NCI-H524 (cell line): ENCODE data around the gene IL27RA.
"Not testable (repeated sequence)": the region's sequence is repeated elsewhere in the genome, so short reads cannot be mapped to it uniquely, and the experiment has no call there.

Experiments used
- DNase-seq, 2 experiments: peaks; one replicate each; lab custom pipeline; 2025; lab: John Stamatoyannopoulos, UW

IL27RA gene

DNA sequence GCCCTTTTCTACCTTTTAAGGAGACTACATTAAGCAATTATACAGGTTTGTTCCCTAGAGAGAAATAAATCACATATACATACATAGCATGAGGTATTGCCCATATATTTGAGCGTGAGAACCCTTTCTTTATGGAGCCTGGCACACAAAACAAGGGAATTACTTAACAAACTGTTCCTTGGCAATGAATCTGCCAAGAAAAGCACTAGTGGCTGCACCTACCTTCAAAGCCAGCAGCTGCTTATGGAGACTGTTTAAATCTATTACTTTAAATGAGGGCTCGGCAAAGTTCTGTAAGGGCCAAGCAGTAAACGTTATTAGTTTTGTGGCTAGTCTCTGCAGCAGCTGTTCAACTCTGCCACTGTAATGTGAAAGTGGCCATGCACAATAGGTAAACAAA lies 32.5 kb upstream of the IL27RA start:
- DNase-seq, result no peak

DNA sequence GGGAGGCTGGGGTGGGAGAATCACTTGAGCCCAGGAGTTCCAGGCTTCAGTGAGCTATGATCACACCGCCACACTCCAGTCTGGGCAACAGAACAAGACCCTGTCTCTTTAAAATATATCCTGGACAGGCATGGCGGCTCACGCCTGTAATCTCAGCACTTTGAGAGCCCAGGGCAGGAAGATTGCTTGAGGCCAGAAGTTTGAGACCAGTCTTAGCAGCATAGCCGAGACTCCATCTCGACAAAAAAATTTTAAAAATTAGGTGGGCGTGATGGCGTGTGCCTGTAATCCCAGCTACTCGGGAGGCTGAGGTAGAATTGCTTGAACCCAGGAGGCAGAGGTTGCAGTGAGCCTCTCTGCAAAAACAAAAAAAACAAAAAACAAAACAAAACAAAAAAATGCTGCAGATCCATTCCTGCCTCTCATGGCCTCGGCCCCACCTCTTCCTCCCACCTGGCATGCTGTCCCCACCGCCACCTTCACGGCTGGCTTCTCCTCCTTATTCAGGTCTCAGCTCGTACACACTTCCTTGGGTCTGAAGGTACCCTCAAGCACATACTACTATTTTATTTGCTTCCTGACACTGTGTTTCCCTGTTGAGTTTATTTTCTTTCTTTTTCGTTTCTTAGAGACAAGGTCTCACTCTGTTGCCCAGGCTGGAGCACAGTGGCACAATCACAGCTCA lies 30.7 kb upstream of the IL27RA start:
- DNase-seq, result no peak

DNA sequence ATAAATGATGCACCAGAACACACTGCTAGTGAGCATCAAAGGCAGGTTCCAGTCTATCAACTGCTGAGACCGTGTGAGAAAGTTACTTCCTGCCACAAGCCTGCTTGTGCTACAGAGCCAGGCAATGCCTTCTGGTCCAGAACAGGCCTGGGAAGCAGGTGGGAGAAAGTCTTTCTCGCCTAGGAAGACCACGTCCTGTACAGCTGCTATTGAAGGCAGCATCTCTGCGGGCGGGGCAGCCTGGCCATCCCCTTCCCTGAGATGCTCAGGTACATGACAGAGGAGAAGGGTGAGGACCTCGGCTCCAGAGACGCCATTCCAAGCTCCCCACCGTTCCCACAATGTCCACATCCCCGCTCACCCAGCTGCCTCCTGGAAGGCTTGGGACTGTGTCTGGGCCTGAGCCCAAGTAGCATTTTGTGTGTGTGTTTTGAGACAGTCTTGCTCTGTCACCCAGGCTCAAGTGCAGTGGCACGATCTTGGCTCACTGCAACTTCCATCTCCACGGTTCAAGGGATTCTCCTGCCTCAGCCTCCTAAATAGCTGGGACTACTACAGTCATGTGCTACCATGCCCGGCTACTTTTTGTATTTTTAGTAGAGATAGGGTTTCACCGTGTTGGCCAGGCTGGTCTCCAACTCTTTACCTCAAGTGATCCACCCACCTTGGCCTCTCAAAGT lies 28.9 kb upstream of the IL27RA start:
- no peak for DNase-seq

DNA sequence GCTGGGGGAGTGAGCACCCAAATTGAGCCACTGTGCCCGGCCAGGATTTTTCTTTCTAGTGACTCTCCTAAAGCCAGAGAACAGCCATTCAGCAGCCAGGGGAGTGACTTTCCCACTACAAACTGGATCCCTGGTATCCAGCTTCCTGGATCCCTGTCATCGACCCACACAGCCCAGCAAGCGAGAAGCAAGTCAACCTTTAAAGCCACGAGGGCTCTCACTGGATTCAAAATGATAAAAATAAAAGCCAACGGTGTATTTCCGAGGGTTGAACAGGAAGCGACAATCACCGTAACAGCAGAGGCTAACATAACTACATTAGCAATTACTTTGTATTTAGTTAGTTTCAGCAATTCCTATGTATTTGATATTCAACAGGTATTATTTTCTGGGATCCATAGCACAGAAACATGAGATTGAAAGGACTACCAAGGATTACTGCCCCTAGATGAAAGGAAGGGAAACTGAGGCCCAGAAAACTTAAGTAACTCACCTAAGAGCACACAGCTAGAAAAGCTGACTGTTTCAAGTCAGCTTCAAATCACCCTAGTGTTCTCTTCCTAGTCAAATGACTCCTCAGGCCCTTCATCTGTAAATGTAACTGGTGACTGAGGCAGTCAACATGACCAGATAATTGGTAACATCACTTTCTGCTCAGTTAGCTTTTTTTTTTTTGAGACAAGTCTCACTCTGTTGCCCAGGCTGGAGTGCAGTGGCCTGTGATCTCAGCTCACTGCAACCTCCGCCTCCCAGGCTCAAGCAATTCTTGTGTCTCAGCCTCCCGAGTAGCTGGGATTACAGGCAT lies 28.1 kb upstream of the IL27RA start:
- DNase-seq, result no peak

DNA sequence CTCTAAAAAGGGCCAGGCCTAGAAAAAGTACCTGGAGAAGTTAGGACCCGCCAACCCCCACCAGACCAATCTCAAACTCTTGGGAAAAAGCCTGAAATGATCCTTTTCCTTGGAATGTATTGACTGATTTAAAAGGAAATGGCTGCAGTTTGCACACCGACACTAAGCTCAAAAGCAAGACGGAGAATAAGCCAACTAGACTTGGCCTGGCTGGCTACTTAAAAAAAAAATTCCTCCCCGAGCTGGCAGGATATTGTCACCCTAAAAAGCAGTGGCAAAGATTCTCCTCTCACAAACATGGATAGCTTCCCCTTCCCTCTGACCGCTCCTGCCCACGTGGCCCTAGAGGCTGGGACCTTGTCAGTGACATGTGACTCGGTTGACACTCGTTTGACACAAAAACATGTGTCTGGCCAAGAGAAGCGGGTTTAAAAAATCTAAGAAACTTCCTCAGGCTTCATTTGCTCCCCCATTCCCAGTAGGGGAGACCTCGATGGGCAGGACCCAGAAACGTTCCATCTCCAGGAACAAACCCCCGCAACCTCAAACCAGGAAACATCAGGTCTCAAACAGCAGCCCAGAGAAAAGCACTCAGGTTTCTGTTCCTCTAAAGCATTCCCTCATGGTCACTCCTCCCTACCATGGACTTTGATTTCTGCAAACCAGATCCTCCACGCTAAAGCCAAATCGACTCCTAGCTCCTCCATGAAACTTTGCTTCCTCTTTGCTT lies 26.8 kb upstream of the IL27RA start:
- DNase-seq, result no peak

DNA sequence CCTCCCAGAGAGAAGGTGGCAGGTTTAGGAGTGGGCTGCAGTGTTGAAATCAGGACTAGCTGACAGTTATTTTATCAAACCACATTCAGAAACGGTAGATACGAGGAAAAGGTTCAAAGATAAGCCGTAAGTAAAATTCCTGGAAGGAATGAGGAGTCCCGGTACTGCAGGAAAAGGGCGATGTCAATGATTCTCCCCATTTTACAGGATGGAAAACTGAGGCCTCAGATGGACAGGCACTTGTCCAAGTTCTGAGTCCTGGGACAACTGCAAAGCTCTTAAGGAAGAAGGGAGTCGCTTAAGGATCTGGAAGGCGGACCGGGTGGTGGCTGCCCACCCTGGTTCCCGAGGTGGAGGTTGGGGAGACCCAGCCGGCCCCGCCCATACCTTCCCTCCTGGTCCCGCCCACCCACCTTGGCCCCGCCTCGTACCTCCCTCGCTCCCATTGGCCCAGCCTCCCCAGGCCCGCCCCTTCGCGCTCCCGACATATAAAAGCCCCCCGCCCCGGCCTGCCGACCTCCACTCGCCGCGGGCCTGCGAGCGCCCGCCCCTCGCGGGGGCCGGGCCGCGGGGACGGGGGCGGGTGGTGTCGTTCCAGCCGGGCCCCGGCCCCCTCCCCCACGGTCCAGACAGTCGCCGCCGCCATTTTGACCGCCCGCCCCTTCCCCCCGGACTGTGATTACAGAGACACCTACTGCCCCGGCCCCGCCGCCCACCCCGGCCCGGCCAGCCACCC lies 26.0 kb upstream of the IL27RA start:
- peak; percentile 66 to 84 for DNase-seq

DNA sequence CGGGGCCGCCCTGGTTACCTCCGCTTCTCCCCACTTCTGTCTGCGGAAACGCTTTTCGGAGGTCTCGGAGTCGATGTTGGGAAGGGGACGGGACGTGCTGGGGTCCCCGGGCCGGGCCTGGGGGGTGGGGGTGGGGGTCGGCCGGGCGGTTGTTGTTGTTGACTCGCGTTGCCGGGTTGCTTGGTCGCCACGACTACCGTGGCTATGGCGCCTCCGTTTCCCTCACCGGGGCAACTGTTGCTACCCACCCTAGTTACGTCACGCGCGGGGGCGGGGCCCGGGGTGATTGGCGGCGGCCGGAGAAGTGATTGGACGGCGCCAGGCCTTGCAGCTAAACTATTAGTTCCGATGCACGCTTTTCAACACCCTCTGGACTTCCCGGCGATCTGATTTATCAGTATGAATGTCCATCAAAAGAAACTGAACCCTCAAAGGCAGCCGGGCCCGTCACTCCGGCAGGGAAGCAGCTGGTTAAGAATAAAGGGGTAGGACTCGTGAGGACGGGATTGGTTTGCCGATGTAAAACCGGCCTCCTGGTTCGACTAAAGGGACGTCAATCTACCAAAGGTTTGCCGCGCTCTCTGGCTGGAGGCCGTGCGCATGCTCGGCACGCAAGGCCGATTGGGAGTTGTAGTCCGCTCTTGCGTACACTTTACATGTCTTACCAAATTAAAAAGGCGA lies 25.3 kb upstream of the IL27RA start, which contains the start of gene RFX1:
RFX1 (minus strand) TSS at position 236 of the 681 bp plus-strand sequence. CDS start 12,477 bp downstream, outside the sequence.
- DNase-seq, result peak; percentile 100

DNA sequence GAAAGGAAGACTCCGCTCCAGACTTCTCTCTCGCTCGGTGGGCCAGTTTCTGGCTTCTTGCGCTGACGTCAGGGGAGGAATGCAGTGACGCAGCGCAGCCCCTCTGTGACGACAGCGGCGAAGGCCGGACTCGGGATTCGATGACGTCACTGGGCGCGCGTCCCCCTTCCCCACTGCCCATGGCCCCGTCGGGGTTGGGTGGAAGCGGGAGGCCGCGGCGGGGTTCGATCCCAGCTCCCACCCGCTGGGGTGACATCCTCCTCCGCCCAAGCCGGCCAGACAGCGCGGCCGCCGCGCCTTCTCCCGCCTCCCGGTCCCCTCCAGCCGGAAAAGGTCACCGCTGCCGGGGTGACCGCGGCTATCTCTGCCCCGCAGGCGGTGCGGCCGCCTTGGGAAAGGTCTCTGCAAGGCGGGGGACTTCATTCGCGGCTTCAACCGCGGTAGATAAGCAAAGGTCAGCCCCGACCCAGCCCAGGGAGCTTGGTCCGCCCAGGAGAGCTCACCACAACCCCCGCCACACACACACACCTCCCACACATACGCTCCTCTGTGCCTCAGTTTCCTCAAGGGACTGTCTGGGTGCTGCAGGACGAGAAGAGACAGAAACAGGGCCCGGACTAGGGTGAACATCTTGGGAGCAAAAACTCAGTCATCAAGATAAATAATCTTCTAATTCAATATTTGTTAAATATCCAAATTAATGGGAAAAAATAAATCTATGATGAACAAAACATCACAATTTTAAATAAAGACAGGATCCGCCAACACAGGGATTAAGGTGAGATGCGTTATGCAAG lies 24.6 kb upstream of the IL27RA start:
- DNase-seq, result no peak

DNA sequence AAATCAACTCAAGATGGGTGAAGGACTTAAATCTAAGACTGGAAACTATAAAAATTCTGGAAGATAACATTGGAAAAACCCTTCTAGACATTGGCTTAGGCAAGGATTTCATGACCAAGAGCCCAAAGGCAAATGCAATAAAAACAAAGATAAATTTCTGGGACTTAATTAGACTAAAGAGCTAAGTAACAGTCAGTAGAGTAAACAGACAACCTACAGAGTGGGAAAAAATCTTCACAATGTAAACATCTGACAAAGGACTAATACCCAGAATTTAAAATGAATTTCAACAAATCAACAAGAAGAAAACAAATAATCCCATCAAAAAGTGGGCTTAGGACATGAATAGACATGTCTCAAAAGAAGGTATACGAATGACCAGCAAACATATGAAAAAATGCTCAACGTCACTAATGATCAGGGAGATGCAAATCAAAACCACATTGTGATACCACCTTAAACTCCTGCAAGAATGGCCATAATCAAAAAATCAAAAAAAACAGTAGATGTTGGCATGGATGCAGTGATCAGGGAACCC lies 19.1 kb upstream of the IL27RA start:
- no peak for DNase-seq

DNA sequence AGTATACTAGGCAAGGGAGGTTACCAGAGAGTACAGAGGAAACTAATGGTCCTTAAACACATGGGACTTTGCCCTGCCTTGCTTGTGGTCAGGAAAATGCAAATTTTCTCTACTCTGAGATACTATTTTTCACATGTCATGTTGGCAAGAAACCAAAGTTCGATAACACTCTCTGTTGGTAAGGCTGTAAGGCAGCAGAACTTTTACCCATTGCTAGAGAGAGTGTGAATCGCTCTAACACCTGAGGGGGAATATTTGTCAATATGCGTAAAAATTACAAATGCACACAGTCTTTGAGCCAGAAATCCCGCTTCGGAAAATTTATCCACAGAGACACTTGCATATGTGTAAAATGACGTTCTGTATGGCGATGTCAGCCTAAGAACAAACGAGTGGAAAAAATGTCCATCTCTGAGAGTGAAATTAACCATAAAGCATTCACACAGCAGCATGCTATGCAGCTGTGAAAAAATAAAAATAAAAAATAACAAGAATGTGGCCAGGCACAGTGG lies 16.0 kb upstream of the IL27RA start:
- DNase-seq, result no peak

DNA sequence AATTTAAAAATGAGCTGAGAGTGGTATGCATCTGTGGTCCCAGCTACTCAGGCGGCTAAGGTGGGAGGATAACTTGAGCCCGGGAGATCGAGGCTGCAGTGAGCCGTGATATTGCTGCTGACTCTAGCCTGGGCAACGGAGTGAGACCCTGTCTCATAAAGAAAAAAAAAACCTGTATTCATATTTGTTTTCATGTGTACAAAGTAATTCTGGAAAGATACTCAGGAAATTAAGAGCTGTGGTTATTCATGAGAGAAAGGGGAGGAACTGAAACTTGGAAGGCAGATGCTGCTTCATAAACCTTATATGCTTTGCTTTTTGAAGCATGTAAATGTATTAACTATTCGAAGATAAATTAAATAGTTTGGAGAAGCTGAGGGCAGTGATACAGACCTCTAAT lies 12.5 kb upstream of the IL27RA start:
- no peak for DNase-seq

DNA sequence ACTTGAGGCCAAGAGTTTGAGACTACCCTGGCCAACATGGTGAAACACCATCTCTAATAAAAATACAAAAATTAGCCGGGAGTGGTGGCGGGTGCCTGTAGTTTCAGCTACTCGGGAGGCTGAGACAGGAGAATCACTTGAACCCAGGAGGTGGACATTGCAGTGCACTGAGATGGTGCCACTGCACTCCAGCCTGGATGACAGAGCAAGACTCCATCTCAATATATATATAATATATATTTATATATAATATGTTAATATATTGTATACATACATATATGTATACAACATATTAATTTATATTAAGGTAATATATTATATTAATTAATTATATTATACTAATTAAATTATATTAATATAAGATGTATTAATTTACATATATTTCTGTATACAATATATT lies 11.8 kb upstream of the IL27RA start:
- not testable (repeated sequence) for DNase-seq

DNA sequence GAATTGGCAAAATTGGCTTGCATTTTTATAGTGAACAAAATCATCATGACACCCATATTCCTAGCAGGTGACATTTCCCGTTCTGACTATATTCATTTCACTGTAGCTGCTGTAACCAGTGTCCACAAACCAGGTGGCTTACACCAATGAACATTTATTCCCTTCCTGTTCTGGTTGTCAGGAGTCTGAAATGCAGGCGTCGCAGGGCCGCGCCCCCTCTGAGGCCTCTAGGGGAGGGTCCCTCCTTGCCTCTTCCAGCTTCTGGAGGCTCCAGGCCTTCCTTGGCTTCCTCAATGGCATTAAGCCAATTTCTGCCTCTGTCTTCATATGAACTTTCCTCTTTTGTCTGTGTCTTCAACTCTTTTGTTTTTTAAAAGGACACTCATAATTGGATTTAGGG lies 10.1 kb upstream of the IL27RA start:
- DNase-seq, result no peak

DNA sequence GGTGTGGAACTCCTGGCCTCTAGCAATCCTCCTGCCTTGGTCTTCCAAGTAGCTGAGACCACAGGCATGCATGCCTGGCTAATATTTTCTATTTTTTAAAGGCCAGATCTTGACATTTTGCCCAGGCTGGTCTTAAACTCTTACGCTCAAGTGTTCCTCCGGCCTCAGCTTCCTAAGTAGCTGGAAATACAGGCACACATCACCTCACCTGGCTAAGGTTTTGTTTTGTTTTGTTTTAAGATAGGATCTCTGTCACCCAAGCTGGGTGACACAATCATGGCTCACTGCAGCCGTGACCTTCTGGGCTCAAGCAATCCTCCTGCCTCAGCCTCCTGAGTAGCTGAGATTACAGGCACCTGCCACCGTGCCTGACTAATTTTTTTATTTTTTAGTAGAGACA lies 9.1 kb upstream of the IL27RA start:
- DNase-seq, result no peak

DNA sequence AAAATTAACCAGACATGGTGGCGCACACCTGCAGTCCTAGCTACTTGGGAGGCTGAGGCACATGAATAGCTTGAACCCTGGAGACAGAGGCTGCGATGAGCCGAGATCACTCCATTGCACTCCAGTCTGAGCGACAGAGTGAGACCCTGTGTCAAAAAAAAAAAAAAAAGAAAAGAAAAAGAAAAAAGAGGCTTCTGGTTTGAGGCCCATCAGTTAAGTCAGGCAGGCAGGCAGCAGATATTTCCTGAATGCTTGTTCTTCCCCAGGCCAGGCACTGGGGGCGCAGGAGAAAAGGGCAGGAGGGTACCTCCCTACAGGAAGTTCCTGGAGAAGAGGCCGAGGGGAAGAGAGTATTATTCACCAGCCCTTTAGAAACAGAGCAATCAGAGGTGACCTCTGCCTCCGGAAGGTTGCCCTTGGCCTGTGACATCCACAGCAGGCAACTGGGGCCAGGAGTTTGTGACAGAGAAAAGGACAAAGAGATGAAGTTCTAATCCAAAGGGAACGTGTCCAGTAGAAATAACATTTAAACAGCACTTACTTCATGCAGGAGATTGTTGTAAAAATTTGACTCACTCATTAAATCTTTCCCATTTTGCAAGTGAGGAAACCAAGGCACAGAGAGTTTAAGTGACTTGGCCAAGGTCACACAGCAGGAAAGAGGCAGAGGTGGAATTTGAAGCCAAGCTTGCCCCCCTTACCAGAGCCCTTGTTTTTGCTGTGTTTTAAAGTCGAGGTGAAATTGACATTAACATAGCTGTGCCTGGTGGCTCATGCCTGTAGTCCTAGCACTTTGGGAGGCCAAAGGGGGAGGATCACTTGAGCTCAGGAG lies 7.9 kb upstream of the IL27RA start:
- peak; percentile 42 for DNase-seq

DNA sequence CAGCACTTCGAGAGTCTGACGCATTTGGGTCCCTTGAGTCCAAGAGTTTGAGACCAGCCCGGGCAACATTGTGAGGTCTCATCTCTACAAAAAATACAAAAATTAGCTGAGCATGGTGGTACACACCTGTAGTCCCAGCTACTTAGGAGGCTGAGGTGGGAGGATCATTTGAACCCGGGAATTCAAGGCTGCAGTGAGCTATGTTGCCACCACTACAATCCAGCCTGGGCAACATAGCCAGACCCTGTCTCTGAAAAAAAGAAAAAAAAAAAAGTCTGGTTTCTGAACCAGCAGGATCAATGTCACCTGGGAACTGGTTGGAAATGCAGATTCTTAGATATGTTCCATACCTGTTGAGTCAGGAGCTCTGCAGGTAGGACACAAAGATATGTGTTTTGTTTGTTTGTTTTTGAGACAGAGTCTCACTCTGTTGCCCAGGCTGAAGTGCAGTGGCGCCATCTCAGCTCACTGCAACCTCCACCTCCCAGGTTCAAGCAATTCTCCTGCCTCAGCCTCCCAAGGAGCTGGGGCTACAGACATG lies 4.8 kb upstream of the IL27RA start:
- DNase-seq, result not testable (repeated sequence)

DNA sequence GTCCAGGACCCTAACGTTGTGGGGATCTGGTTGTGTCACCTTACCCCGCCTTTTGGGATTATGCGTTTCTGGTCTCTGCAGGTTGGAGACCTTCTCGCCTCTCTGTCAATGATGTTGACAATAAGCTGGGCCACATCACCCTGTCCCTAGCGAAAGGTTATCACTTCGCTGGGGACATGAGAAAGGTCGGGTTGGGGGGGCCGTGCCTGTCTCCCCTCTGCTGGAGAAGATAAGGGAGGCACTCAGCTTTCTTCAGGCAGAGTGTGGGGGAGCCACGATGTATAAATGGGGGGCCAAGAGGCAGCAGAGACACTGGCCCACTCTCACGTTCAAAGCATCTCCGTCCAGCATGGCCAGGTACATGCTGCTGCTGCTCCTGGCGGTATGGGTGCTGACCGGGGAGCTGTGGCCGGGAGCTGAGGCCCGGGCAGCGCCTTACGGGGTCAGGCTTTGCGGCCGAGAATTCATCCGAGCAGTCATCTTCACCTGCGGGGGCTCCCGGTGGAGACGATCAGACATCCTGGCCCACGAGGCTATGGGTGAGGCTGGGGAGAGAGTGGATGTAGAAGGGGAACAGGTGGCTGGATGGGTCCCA lies 3.6 kb upstream of the IL27RA start, which contains the start of gene RLN3:
RLN3 (plus strand) TSS at position 293 of the 595 bp plus-strand sequence; CDS start at position 350, 57 bp downstream.
- no peak for DNase-seq

DNA sequence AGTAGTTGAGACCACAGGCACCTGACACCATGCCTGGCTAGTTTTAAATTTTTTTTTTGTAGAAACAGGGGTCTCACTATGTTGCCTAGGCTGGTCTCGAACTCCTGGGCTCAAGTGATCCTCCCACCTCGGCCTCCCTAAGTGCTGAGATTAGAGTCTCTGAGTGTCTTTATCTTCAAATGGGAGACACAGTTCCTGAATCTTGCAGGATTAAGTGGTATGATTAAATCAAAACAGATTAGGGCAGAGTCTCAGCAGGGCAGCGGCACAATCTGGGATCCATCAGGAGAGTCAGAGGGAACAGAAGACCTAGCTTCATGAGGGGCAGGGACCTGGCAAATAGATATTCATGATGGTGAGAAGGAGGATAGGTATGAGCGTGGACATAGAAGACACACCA lies 2.7 kb upstream of the IL27RA start:
- peak in 1 of 2 experiments; percentile 23 for DNase-seq
